Daoy (cell line): ENCODE data around the gene WDR11. TPM values are rescaled to one million over a fixed set of nuclear protein-coding genes. Genes with fewer than 3 reads are reported as not detected.

Source experiments
- DNase-seq: peaks from one replicate; pipeline ENCODE4 v3.0.0-alpha.2; 2015; ENCODE audit warnings: low read depth
- total RNA-seq: library from RNA; depleted of rRNA; stranded (reverse); fragments of >200 nt; shearing (Covaris generic); gene quantifications from 2 replicates; pipeline ENCODE4 v1.2.3, GENCODE V29; 2014; rRNA removed

Gene WDR11, protein sequence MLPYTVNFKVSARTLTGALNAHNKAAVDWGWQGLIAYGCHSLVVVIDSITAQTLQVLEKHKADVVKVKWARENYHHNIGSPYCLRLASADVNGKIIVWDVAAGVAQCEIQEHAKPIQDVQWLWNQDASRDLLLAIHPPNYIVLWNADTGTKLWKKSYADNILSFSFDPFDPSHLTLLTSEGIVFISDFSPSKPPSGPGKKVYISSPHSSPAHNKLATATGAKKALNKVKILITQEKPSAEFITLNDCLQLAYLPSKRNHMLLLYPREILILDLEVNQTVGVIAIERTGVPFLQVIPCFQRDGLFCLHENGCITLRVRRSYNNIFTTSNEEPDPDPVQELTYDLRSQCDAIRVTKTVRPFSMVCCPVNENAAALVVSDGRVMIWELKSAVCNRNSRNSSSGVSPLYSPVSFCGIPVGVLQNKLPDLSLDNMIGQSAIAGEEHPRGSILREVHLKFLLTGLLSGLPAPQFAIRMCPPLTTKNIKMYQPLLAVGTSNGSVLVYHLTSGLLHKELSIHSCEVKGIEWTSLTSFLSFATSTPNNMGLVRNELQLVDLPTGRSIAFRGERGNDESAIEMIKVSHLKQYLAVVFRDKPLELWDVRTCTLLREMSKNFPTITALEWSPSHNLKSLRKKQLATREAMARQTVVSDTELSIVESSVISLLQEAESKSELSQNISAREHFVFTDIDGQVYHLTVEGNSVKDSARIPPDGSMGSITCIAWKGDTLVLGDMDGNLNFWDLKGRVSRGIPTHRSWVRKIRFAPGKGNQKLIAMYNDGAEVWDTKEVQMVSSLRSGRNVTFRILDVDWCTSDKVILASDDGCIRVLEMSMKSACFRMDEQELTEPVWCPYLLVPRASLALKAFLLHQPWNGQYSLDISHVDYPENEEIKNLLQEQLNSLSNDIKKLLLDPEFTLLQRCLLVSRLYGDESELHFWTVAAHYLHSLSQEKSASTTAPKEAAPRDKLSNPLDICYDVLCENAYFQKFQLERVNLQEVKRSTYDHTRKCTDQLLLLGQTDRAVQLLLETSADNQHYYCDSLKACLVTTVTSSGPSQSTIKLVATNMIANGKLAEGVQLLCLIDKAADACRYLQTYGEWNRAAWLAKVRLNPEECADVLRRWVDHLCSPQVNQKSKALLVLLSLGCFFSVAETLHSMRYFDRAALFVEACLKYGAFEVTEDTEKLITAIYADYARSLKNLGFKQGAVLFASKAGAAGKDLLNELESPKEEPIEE
- total RNA-seq, result 20.2 and 21.9 TPM in 2 replicates

DNA sequence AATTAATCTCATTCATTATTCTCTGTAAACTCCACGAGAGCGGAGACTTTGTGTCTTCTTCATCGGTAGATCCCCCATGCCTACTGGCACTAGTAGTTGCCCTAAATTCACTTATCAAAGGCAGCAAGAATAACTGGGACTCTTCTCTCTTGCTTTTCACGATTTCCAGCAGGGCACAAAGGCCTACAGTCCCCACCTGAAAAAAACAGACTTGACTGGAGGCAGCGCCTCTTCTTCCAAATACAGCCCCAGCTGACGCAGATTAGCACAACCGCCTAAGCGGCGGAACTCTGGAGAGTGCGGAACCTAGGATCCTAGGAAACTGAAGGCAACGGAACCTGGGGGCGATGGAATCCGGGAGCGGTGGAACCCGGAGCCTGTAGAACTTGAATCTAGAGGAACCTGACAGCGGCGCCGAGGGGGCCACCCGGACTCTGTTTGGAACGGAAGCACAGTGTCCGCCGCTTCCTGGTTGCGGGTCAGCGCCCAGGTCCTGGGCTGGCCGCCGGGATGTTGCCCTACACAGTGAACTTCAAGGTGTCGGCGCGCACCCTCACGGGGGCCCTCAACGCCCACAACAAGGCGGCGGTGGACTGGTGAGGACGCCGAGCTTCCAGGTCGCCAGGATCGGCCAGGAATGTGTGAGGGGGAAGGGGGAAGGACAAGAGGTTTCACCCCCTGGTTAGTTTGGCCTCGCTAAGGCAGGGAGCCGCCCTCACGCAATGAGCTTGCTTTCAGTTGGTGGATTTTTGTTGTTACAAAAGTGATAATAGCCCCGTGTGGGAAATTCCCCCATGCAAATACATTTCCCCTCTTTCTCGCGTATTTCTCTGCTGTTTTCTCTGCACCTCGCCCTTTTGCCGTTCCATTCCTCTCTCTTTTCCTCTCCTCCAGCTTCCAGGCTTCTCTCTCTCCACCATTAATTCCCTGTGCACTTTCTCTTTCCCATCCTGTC, at the start of gene WDR11:
Gene WDR11 (plus strand): TSS at position 452 of the 955 bp plus-strand sequence. CDS start 59 bp downstream, at position 511.
- peak; percentile 89 for DNase-seq

DNA sequence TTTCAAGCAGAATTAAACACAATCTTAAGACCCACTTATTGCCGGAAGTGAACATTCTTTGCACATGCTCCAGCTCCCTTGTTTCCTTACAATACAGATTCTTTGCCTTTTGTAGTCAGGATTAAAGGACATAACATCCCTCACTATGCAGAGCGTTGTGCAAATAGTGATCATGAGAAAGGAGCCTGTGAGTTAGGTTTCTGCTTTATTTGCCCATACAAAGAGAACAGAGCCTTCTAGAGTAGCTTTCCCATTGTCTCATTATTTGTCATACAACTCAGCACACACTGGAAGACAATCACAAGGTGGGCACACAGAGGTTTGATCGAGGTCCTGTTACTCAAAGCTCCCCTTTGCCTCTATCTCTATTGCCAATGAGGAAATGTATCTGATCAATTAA, 48.2 kb upstream of the WDR11 start:
- no peak for DNase-seq

DNA sequence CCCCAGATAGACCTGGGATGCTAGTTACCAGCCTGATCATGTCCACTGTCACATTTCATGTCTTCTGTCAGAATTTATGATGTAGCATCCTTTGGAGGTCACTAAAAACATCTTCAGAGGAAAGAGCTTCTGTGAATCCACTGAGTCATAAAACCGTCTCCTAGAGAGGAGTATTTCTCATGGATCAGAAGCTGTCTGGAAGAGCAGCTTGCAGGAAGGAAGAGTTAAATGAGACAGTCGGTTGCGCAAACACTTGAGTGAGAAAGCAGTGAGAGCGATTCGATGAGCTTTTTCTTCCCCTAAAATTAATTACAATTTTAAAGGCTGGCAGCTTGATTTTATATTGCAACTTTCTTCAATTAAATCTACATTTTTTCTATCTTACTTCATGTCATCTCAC, 47.2 kb upstream of the WDR11 start:
- DNase-seq, result no peak

DNA sequence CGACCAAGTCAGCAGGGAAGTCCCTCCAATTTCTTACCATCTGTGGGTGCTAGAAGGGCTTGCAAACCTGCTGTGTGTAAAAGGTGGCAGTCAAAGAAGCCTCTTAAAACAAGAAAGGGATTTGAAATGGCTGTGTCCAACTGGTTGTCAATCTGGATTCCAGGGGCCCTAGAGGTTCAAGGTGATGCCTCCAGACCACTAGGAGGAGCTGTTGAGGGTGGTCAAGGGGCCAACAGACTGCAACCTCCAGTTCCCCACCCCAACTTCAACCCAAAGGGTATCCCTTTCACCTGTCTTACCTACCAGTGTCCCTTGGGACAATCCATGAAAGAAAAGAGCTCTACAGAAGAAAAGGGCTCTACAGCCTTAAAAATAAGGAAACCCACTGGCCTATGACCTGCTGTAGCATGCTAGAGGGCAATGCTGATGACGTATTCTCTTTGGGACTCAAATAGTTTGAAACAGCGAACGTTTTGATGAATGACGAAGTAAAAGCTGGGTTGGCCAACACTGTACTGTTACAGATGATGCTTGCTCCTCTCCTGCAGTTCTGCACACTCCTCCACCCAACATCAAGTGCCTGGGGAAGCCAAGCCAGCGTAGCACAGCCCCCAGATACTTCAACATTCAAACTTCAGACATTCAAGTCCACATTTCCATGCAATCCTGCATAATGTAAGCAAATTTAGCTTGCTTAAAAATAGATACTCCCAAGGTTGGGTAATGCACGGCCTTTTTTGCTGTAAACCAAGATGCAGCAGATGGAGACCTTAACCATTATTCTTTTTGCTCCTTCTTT, 45.9 kb upstream of the WDR11 start:
- no peak for DNase-seq

DNA sequence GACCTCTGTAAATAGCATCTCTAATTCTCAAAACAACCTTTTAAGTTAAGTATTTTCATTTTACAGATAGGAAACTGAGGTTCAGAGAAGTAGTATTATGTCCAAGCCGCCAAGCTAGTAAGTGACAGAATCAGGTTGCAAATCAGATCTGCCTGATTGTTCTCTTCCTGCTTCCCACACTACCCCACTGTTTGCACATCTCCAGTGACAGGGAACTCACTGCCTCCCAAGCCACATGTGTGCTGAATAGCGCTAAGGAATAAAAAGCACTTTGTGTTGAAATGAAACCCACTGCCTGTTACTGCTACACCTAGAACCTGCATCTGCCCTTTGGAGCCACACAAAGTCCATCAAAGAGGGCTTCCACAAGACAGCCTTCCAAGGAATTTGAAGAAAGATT, 45.1 kb upstream of the WDR11 start:
- DNase-seq, result no peak

DNA sequence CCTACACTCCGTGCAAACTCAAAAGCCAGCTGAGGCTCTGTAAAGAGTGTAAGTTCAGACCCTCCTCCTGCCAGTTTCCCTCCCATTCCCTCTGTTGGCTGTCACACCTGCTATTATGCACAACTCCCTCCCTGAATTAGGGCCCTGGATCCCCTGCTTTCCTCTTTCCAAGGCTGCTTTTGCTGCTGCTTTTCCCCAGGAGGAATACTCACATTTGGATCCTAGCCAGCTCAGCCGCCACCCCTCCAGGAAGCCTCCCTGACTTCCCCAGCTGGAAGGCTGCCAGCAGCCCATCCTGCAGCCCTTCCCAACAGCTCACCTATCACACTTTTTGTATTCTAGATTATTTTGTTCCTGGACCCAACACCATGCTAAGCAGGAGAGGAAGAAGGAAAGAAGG, 40.9 kb upstream of the WDR11 start:
- DNase-seq, result peak; percentile 12

DNA sequence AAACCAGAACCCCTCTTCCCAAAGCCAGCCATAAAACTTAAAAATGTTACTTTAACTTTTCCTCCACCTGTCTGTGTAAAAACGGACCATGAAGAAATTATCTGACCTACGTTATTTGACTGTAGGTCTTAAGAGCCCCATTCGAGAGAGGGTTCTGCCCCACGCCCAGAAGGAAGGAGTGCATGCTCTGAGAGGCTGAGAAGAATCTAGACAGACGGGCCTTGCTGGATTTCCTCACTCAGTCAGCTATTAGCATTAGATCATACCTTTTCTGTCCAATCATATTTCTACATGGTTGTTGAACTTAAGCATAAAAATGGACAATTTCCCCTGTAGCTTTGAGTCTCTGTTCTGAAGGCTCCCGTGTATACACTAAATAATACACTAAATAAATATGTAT, 38.1 kb upstream of the WDR11 start:
- no peak for DNase-seq

DNA sequence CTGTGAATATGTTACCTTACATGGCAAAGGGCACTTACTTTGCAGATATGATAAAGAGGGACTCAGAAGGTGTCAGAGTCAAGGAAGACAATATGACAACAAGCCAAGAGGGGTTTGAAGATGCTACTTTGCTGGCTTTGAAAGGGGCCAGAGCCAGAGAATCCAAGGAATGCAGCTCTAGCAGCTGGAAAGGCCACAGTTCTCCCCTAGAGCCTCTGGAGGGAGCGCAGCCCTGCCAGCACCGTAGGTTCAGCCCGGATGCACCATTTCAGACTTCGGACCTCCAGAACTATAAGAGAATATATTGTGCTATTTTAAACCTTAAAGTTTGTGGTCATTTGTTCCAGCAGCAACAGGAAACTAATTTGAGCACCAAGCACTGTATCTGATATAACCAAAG, 32.9 kb upstream of the WDR11 start:
- no peak for DNase-seq

DNA sequence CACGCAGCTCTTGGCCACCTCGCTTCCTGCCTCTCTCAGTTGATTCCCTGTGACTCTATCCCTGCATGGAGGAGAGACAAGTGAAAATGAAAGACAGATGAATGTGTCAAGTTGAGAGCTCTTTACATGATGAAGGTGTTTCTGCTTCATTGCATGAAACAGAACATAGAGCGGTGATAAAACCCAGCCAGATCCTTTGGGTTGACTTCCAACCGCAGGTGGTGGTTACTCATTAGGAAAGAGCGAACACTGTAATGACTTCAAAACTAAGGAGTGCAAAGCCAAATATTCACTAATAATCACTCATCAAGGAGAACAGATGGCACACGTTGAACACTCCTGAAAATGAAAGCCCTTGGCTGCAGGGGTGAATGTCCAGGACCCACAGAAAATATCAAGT, 31.8 kb upstream of the WDR11 start:
- no peak for DNase-seq

DNA sequence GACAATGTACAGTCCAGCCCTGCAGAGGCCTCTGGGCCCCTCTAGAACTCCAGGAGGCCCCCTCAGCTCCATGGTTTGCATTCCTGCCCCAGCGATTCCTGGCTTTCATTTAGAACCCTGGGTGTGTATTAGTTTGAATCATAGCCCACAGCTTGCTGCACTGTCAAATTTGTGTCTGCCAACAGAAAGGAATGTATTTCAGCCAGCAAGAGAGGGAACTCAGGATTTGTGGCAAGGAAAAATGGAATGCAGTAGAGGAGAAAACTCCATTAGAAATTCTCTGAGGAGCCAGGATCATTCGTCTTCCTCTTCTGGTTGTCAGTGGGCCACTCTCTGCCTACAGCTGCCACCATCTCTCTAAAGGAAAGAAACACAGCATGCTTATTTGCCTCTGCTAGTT, 27.9 kb upstream of the WDR11 start:
- DNase-seq, result no peak

DNA sequence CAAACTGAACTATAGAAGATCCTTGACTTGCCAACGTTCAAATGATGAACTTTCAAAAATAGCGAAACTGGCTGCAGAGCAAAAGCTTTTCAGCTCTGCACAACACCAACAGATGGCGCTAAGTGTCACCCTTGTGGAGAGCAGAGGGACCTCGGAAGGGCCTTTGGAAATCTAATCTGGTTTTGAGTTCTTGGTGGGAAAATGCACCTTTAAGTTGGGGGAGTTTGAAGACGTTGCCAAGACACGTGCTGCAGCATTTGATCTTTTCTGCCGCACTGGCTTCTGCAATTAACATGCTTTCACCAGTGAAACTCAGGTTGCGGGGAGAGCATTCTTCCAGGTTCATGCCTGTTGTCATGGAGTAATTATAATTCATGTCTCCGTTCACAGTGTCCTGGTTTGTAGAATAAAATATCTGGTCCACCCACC, 26.3 kb upstream of the WDR11 start:
- peak; percentile 36 for DNase-seq

DNA sequence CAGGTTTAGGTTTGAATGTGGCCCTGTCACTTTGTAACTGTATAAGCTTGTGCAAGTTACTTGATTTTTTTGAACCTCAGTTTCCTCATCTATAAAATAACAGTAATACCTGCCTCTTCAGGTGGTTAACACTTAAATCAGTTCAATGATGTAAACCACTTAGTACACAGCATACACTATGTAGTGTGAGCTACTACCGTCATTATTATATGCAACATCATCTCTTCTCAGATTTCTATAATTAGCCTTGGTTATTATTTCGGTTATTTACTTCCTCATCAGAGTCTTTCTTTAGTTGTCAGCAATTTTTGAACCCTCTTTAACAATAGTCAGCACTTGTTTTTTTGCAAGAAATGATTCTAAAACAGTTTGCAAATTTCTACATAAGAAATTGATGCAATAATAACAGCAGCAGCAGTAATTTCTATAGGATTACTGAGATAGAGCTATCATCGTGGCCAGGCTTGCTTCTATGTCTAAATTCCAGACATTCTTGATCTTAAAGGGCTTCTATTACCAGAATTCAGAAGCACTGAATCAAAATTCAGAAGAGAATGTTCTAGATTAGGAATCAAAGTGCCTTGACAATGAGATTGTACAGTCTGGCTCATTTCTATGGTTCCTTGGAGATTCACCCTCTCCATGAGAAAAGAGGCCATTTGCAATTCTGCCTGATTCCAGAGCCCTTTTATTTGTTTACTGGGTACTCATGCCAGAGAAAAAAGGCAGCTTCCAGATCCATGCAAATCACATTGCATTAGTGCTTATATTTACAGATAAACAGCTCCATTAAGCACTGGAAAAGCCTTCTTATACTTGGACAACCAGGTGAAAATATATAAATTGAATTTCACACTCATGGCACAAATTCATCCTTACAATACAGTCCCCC, 25.0 kb upstream of the WDR11 start:
- DNase-seq, result no peak

DNA sequence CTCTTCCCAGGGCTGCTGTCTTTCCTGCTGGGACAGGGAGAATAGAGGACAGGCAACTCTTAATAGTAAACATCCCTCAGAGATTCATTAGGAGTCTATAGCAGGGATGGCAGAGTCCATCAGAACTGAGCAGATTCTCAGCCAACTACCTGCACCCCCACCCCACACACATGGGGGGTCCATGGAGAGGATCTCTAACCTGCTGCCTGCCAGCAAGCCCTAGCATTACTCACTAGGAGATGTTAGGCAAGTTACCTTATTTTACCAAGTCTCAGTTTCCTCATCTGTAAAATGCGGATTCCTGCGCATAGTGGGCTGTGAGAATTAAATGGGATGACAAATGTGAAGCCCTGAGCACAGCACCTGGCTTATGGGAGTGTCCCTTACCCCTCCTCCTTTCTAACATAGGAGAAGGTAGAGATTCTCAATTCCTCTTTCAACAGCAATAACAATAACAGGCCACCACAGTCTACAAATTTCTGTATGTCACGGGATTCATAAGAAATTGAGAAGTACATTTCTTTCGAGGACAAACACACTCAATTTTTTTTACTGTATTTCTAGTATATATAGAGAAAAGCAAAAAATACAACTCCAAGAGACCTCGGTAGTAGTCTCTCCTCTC, 23.8 kb upstream of the WDR11 start:
- no peak for DNase-seq

DNA sequence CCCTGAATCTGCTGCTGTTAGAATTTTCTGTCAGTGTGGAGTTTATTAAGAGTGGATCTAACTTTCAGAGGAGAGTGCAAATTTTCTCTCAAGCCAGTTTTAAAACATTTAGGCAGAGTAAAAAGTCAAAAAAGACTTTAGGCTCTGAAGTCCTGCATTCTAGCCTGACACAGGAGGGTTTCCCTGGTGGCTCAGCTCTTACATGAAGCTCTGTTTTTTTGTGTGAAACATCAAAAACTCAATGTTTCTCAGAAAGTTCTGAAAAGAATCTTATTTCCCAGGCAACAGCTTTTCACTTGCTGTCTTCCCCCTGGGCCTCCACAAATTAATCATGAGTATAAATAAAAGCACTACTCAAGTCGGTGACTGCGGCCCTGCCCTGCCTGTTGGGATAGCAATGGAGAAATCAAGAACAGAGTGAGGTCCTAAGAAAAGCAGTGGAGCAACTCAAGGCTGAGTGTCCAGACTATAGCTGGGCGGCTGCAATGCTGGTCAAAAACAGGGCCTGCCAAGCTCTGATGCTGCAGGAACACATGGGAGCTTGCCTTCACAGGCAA, 22.3 kb upstream of the WDR11 start:
- DNase-seq, result no peak

DNA sequence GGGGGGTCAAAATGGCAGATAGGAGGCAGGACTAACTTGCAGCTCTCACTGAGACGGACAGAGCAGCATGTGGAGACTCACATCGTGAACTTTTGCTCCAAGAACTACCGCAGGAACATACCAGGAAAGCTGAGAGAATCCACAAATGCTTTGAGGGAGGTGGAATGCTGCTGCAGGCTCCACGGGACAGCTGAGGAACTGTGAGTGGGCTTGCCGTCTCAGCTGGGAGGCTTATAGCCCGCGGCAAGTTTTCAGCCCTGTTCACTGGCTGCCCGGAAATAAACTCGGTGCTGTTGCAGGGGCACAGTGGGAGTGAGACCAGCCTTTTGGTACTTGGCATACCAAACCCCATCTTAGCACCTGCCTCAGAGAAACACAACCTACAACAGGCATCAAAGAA, 19.1 kb upstream of the WDR11 start:
- no peak for DNase-seq

DNA sequence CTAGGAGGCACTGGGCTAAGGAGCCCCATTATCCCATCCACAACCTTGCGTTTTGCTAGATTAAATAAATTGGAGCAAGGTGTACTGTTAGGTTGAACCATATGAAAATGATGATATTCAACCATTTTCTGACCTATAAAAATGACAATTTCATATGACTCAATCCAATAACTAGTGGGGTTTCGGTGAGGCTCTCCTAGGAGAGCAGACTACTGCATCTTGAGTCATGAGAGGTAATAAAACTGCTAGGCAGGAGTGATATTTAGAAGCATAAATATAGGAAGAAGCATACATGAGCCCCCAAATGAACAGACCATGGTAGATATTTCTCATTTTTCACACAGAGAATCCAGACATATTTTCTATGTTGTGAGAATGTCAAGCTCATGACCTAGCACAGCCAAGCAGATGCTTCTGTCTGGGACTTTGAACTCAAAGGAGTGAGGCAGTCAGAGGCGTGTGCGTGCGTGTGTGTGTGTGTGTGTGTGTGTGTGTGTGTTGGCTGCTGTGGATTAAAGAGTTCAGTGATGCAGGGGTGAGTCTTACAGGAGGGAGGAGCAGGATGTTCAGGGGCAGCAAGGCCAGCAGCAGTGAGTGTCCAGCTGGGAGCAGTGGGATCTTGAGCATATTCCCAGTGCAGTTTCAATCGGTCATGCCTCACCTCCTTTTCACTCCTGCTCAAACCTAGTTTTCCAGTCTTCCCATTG, 17.8 kb upstream of the WDR11 start:
- DNase-seq, result no peak

DNA sequence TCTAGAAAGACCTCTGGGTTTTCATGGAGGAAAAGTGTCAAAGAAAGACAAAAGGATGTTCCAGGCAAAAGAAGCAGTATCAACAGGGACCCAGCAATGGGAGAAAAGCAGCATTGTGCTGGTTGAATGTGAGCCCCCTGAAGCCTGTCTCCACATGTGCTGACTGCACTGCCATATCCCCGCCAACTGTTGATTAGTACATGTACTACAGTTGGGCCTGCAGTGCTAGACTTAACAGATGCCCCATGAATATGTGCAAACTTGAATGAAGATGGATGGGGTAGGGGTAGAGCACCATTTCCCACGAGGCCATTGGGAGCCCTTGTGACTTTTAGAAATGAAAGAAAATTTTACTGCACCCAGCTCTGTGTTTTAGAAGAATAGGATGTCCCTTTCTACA, 15.6 kb upstream of the WDR11 start:
- DNase-seq, result no peak

DNA sequence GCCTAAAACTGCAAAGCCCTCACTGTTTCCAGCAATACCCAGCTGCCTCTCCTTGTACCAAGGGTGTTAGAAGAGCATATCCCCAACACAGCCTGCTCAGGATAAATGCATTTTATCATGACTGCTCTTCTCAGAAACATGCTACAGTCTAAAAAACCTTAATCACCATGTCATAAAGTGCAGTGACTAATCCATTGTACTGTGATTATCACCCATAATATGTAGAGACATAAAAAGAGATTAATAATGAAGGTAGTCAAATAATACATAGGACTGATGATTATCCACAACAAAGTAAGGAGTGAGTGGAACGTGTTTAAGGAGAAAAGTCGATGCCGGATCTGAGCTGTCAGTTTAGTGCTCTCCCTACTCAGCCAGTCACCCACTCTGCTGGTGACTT, 12.2 kb upstream of the WDR11 start:
- DNase-seq, result no peak
